Loucy (cell line): Measurements from ENCODE around the gene MPDZ.

Experiments used
- H2AFZ ChIP-seq: fragments of 200-600 bp; sonication (generic); 2 replicates; pipeline ENCODE4 v1.6.0; 2016; ENCODE audit warnings: antibody characterized with exemption, mild to moderate bottlenecking, low read length, moderate library complexity
- H3F3A ChIP-seq: fragments of 200-600 bp; 2 replicates; pipeline ENCODE4 v1.6.0; 2016; ENCODE audit warnings: antibody characterized with exemption, low read depth, mild to moderate bottlenecking
- H3K27me3 ChIP-seq: fragments of 200-600 bp; sonication (generic); 2 replicates; pipeline ENCODE4 v1.6.1; 2014; ENCODE audit warnings: low read length, mild to moderate bottlenecking; ENCODE audit not compliant: insufficient read depth, poor library complexity, severe bottlenecking
- H3K36me3 ChIP-seq: fragments of 200-600 bp; sonication (generic); 2 replicates; pipeline ENCODE4 v1.6.1; 2016; ENCODE audit warnings: low read length; ENCODE audit not compliant: insufficient read depth
- H3K4me1 ChIP-seq: fragments of 200-600 bp; sonication (generic); 2 replicates; pipeline ENCODE4 v1.5.1; 2014; ENCODE audit warnings: low read length, mild to moderate bottlenecking; ENCODE audit not compliant: insufficient read depth, poor library complexity, severe bottlenecking
- H3K4me2 ChIP-seq: fragments of 200-600 bp; sonication (generic); 2 replicates; pipeline ENCODE4 v1.6.0; 2014; ENCODE audit warnings: antibody characterized with exemption, low read length, low read depth, mild to moderate bottlenecking; ENCODE audit not compliant: poor library complexity, severe bottlenecking
- H3K4me3 ChIP-seq: fragments of 200-600 bp; sonication (generic); 2 replicates; pipeline ENCODE4 v1.5.1; 2014; ENCODE audit warnings: low read length, mild to moderate bottlenecking, mixed read lengths; ENCODE audit not compliant: poor library complexity, severe bottlenecking
- H3K79me2 ChIP-seq: fragments of 200-600 bp; sonication (generic); 2 replicates; pipeline ENCODE4 v1.6.1; 2014; ENCODE audit warnings: low read length; ENCODE audit not compliant: insufficient read depth
- H3K9ac ChIP-seq: fragments of 200-600 bp; sonication (generic); 2 replicates; pipeline ENCODE4 v1.6.0; 2014; ENCODE audit warnings: mild to moderate bottlenecking, low read depth, low read length, moderate library complexity; ENCODE audit not compliant: poor library complexity, severe bottlenecking
- H3K9me2 ChIP-seq: fragments of 200-600 bp; sonication (generic); replicated peaks from 2 replicates; pipeline ENCODE4 v1.6.1; 2016; ENCODE audit warnings: low read depth, low read length, mixed read lengths
- H3K9me3 ChIP-seq: fragments of 200-600 bp; sonication (generic); 2 replicates; pipeline ENCODE4 v1.6.1; 2014; ENCODE audit warnings: mild to moderate bottlenecking, antibody characterized with exemption, low read length, low read depth; ENCODE audit not compliant: insufficient read depth
- H4K20me1 ChIP-seq: fragments of 200-600 bp; sonication (generic); 2 replicates; pipeline ENCODE4 v1.6.0; 2014; ENCODE audit warnings: antibody characterized with exemption, low read length, mild to moderate bottlenecking; ENCODE audit not compliant: insufficient read depth, poor library complexity, severe bottlenecking
- CTCF ChIP-seq: fragments of 200-600 bp; sonication (generic); conservative IDR thresholded peaks from 2 replicates; pipeline ENCODE4 v1.5.1; 2014; ENCODE audit warnings: mild to moderate bottlenecking, antibody characterized with exemption, low read length
- EZH2phosphoT487 ChIP-seq: fragments of 200-600 bp; IDR thresholded peaks from 2 replicates; pipeline ENCODE4 v1.6.1; 2018; ENCODE audit warnings: antibody characterized with exemption, mild to moderate bottlenecking, moderate library complexity, borderline replicate concordance

MPDZ gene

GRCh38 chr9:13174906-13175639, 104.4 kb downstream of the MPDZ start:
- H3K4me3 ChIP-seq, result no peak overlapping the region
- no peaks in the 10 kb centered on the region for H4K20me1 ChIP-seq
- no peaks in the 10 kb centered on the region for H3K9me3 ChIP-seq
- H3K27me3 ChIP-seq, result no peaks in the 10 kb centered on the region
- no peak overlapping the region for H3K9ac ChIP-seq
- H3K4me2 ChIP-seq, result no peak overlapping the region
- H3K4me1 ChIP-seq, result no peaks in the 10 kb centered on the region
- no peak overlapping the region for H2AFZ ChIP-seq
- no peaks in the 10 kb centered on the region for H3F3A ChIP-seq
- no peaks in the 10 kb centered on the region for H3K36me3 ChIP-seq
- TF ChIP-seq CTCF (no peak), EZH2phosphoT487 (no peak)
- no peaks in the 10 kb centered on the region for H3K79me2 ChIP-seq
- no peaks in the 10 kb centered on the region for H3K9me2 ChIP-seq

- Histone ChIP-seq H3K79me2 (no peaks in the 10 kb centered on the region), H3K9ac (no peak overlapping the region), H3F3A (no peaks in the 10 kb centered on the region), H3K36me3 (no peaks in the 10 kb centered on the region), H3K4me2 (no peak overlapping the region), H3K9me3 (no peaks in the 10 kb centered on the region), H3K27me3 (no peaks in the 10 kb centered on the region), H3K9me2 (no peaks in the 10 kb centered on the region), H2AFZ (no peak overlapping the region), H3K4me1 (no peaks in the 10 kb centered on the region), H4K20me1 (no peaks in the 10 kb centered on the region), H3K4me3 (no peak overlapping the region)
- TF ChIP-seq EZH2phosphoT487, result no peak
- no peak for TF ChIP-seq CTCF
Measured at GRCh38 chr9:13173553-13173952, 105.9 kb downstream of the MPDZ start.

- H3K36me3 ChIP-seq, result no peaks in the 10 kb centered on the region
- no peaks in the 10 kb centered on the region for H3K79me2 ChIP-seq
- H3K4me1 ChIP-seq, result no peaks in the 10 kb centered on the region
- no peaks in the 10 kb centered on the region for H3K9me2 ChIP-seq
- no peak overlapping the region for H3K9ac ChIP-seq
- no peaks in the 10 kb centered on the region for H3K9me3 ChIP-seq
- H3K4me3 ChIP-seq, result no peak overlapping the region
- H2AFZ ChIP-seq, result no peak overlapping the region
- H3K4me2 ChIP-seq, result no peak overlapping the region
- TF ChIP-seq EZH2phosphoT487 (no peak), CTCF (no peak)
- H4K20me1 ChIP-seq, result no peaks in the 10 kb centered on the region
- no peaks in the 10 kb centered on the region for H3K27me3 ChIP-seq
- H3F3A ChIP-seq, result no peaks in the 10 kb centered on the region
Measured at GRCh38 chr9:13171261-13171660, 108.2 kb downstream of the MPDZ start.
